Left ventricle myocardium inferior (tissue), 1 donor: ENCODE data around the gene PNPLA6. TPM values are rescaled to one million over a fixed set of nuclear protein-coding genes. Genes with fewer than 3 reads are reported as not detected.

ENCODE experiments used
- DNase-seq: peaks from one replicate; pipeline ENCODE4 v3.0.0-alpha.2; 2020
- H3K27ac ChIP-seq: fragments of 200-600 bp; replicated peaks from 2 replicates; pipeline ENCODE4 v1.8.0; 2021
- H3K27me3 ChIP-seq: fragments of 200-600 bp; 2 replicates; pipeline ENCODE4 v1.8.0; 2021; ENCODE audit warnings: low read depth
- H3K36me3 ChIP-seq: fragments of 200-600 bp; 2 replicates; pipeline ENCODE4 v1.8.0; 2021
- H3K4me1 ChIP-seq: fragments of 200-600 bp; 2 replicates; pipeline ENCODE4 v1.8.0; 2021
- H3K4me3 ChIP-seq: fragments of 200-600 bp; 2 replicates; pipeline ENCODE4 v1.8.0; 2021; ENCODE audit warnings: mild to moderate bottlenecking, moderate library complexity
- H3K9me3 ChIP-seq: fragments of 200-600 bp; replicated peaks from 2 replicates; pipeline ENCODE4 v1.8.0; 2021
- CTCF ChIP-seq: fragments of 200-600 bp; IDR thresholded peaks from 2 replicates; pipeline ENCODE4 v1.8.0; 2021; ENCODE audit warnings: antibody characterized with exemption, mild to moderate bottlenecking, borderline replicate concordance
- intact Hi-C: fragments of 100-400 bp; cut with micrococcal nuclease; formaldehyde crosslinking; loops from one replicate; pipeline ENCODE4 v1.11.0; 2022
- total RNA-seq: library from RNA; stranded (reverse); fragmentation: NEBNext Ultra II Directional; extraction: Animal tissue kit (Norgen Biotek cat#: 25700); gene quantifications from one replicate; pipeline ENCODE4 v1.2.1, GENCODE V29; 2021
- donor health status: DM: no; HTN: yes; CAD: no; lungs with severe emphysema.

The PNPLA6 gene
- total RNA-seq, 1 donor from 2014 or later, result 52.7 TPM

- H3K27ac ChIP-seq, result no peak overlapping the region
- no peak overlapping the region for H3K4me3 ChIP-seq
- intact Hi-C loops, result no loop called here
- TF ChIP-seq CTCF, result no peak
- H3K36me3 ChIP-seq, result no peaks in the 10 kb centered on the region
- H3K9me3 ChIP-seq, result no peaks in the 10 kb centered on the region
- no peaks in the 10 kb centered on the region for H3K4me1 ChIP-seq
- DNase-seq, result no peak
- peaks cover 6% of the 10 kb centered on the region for H3K27me3 ChIP-seq
Measured at GRCh38 chr19:7582446-7582845, 46.9 kb downstream of the PNPLA6 start.

GRCh38 chr19:7589822-7590221 is 54.3 kb downstream of the PNPLA6 start:
- intact Hi-C loops, result no loop called here
- Histone ChIP-seq H3K36me3 (no peaks in the 10 kb centered on the region), H3K4me1 (no peaks in the 10 kb centered on the region), H3K27ac (no peak overlapping the region), H3K4me3 (no peak overlapping the region), H3K27me3 (peaks cover 72% of the 10 kb centered on the region), H3K9me3 (no peaks in the 10 kb centered on the region)
- DNase-seq, result no peak
- no peak for TF ChIP-seq CTCF

- Histone ChIP-seq H3K27me3 (peaks cover 77% of the 10 kb centered on the region), H3K27ac (no peak overlapping the region), H3K4me3 (no peak overlapping the region), H3K36me3 (no peaks in the 10 kb centered on the region), H3K4me1 (no peaks in the 10 kb centered on the region), H3K9me3 (no peaks in the 10 kb centered on the region)
- TF ChIP-seq CTCF, result no peak
- no peak for DNase-seq
- intact Hi-C loops, result no loop called here
Measured at GRCh38 chr19:7590256-7590655, 54.7 kb downstream of the PNPLA6 start.

GRCh38 chr19:7595466-7596133 is 60.1 kb downstream of the PNPLA6 start, which contains the start of gene CAMSAP3:
Gene CAMSAP3, plus strand, starts transcription at chr19:7595863. Its CDS starts 140 bp downstream, at chr19:7596003.
- Histone ChIP-seq H3K4me3 (peak within 1 kb of the TSS; percentile 60), H3K9me3 (no peaks in the 10 kb centered on the region), H3K27ac (no peak within 1 kb of the TSS), H3K4me1 (peaks cover 6% of the 10 kb centered on the region), H3K36me3 (no peaks in the 10 kb centered on the region), H3K27me3 (peaks cover 82% of the 10 kb centered on the region)
- TF ChIP-seq CTCF, result no peak
- intact Hi-C loops, result no loop called here
- no peak for DNase-seq

- Histone ChIP-seq H3K9me3 (no peaks in the 10 kb centered on the region), H3K27me3 (peaks cover 80% of the 10 kb centered on the region), H3K27ac (no peak overlapping the region), H3K4me1 (peaks cover 6% of the 10 kb centered on the region), H3K4me3 (peak overlapping the region; percentile 60), H3K36me3 (no peaks in the 10 kb centered on the region)
- intact Hi-C loops, result no loop called here
- TF ChIP-seq CTCF, result no peak
- DNase-seq, result no peak
Measured at GRCh38 chr19:7596211-7596937, 60.9 kb downstream of the PNPLA6 start.
